GM19468 (cell line): Measurements from ENCODE around the gene CYYR1.
"Not testable (repeated sequence)": the region's sequence is repeated elsewhere in the genome, so short reads cannot be mapped to it uniquely, and the experiment has no call there.

Source experiments
- ATAC-seq: cut with Tn5 transposase; IDR thresholded peaks from one replicate; pipeline ENCODE4 v1.9.1; 2021; ENCODE audit warnings: mild to moderate bottlenecking, moderate library complexity, moderate number of reproducible peaks; ENCODE audit not compliant: unreplicated experiment; ENCODE audit errors: extremely low read depth

CYYR1 gene

DNA sequence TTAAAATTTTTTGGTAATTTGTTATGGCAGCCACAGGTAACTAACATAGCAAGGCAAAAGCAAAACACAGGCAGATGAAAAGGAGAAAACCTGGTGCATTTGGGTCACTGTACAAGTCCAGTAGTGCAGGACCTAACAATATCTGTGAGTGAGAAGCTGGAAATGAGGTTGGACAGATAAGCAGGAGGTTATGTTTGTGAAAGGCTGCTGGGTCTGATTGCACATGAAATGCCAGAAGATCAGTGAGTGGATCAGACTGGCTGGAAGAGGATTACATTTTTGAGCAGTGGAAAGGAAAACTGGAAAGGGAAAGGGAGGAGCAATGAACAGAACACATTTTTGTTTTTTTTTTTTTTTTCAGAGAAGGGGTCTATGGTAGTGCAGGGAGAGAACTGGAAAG lies 73.6 kb downstream of the CYYR1 start:
- no peak for ATAC-seq

DNA sequence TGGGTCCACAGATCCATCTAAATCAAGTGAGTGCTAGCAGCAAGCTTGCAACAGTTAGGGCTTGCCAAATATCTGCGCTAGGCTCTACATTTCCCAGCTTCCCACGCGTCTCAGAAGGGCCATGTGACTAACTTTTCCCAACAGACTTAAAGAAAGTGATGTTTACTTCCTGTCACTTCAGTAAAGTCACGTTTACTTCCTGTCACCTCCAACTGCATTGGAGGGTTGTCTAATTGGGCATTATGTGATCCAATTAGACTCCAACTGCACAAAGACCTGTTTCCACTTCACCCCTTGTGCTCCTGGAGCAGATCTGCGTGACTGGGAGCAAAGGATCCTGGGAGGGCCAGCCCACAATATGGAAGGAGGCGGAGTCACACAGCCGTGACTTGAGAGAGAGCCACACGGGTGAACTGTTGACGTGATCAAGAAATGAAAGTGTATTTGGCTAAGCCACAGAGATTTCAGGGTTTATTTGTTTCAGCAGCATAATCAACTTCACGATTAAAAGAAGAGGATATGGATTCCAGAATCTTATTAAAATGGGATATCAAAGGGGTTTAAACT lies 77.7 kb downstream of the CYYR1 start:
- ATAC-seq: no peak

DNA sequence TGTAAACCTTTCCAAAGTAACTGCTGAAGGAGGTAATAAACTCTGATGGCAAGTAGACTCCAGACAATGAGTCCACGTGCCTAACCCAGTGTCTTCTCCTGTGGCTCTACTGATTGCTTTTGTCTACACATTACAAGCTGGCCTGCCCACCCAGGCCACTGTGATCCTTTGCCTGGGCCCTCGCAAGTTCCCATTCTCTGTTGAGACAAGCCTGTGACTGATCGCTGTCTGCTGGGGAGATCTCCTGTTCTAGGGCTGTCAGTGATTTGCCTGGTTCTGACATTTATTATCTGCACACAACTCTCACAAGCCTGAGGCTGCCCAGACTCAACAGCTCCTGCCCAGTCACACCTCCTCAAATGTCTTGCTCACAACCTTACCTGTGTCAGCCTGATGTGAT lies 81.4 kb downstream of the CYYR1 start:
- no peak for ATAC-seq

DNA sequence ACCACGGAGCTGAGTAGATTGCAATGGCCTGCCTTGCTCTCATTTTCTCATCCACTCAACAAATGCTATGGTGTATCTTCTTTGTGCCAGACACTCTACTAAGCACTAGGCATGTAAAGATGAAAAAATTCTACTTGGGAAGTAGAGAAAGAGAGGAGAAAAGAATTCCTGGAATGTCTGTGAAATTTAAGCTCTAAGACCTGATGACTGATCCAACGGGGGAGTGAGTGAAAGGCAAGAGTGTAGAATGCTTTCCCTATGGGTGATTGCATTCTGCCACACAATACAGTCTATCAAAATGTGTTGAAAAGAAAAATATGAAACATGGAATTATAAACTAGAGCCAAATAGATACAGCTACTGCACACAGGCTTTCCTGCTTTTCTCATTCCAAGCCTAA lies 82.3 kb downstream of the CYYR1 start:
- ATAC-seq: no peak

DNA sequence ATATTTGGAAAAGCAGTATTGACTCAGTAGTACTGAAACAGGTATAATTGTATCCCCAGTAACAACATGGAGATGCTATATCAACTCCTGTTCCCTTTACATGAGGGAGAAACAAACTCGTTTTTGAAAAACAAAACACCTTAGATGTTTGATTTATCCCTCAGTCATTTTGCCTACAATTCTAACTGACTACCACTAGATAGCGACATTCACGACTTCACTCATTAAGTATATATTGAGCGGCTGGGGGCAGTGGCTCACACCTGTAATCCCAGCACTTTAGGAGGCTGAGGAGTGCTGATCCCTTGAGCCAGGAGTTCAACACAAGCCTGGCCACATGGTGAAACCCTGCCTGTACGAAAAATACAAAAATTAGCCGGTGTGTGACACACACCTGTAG lies 83.3 kb downstream of the CYYR1 start:
- ATAC-seq: no peak

DNA sequence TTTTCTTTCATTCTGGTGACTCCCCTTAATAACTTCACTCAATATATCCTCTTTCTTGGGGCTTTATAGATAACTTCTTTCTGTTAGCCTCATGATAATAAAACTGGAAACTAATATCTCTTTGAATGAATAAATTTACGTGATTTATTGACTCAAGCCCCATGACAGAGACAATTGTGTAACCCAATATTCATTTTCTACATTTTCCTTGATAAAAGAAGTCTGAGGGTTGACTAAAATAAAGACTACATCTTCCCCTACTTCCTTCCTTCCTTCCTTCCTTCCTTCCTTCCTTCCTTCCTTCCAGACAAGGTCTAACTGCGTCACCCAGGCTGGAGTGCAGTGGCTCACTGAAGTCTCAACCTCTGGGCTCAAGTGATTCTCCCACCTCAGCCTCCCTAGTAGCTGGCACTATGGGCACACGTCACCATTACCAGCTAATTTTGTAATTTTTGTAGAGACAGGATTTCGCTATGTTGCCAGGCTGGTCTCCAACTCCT lies 85.1 kb downstream of the CYYR1 start:
- ATAC-seq: no peak

DNA sequence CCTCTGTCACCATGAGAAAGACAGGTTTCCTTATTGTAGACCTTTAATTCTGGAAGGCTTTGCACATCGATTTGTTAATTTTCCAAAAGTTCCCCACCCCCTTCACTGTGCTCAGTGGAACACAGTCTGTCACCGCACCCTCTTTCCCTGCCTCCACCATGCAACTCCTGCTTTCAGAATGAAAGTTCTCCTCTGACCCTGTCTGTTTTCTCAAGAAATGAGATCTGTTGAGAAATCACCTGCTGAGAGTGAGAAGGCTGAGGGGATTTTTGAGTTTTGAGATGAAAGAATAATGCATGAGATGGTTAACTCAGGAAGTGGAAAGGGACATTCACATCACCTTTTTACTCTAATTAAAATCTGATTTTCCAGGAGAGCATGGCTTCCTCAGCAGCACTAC lies 99.6 kb downstream of the CYYR1 start:
- ATAC-seq: no peak

DNA sequence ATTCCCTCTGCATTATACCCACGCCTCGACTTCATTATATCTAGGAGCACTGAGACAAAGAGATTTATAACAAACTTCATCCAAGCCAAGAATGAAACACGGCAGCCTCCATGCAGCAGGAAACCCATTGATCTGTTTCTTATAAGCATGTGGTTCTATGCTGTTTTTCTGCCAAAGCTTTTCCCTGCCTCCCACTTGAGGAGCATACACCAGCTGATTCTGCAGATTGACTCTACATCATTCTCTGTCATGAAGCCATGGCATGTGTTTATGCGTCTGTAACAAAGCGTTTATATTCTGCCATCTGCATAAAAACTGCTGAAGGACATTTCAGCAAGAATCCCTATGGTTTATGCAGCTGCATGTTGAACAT lies 102.0 kb downstream of the CYYR1 start:
- ATAC-seq: no peak

DNA sequence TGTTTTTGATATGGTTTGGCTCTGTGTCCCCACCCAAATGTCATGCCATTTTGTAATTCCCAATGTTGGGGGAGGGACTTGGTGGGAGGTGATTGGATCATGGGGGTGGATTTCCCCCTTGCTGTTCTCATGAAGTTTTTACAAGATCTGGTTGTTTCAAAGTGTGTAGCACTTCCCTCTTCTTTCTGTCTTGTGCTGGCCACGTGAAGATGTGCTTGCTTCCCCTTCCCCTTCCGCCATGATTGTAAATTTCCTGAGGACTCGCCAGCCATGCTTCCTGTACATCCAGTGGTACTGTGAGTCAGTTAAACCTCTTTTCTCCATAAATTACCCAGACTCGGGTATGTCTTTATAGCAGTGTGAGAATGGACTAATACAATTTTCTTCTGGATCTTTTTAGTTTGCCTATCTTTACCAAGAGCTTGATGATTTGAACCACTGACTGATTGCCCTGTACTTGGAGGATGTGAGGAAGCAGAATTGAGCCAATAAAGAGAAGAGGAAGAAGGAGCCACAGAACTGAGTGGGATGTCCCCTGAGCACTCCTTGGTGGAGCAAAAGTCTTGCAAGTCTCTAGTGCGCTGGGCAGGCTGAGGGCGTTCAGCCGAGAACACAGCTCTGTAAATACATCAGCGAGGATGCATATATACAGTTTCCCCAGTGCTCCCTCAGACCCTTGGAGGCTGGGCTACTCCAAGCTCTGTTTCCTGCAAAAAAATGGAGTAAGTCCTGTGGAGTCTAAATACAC lies 102.6 kb downstream of the CYYR1 start:
- ATAC-seq: no peak

DNA sequence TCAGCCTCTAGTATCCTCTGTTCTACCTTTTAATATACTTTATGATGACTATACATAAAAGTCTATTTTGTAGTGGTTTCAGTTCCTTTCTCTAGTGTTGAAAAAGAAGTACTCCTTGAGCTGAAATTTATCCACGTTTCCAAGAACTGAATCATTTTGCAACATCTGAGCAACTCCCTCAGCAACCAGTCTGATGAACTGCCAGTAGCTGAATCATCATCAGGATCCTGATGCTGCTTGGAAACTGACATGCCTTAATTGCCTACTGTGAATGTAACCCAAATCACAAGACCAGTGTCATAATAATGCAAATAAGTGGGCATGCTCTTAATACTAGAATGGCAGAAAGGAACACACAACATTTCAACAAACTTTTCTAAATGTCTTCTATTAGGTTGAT lies 103.3 kb downstream of the CYYR1 start:
- no peak for ATAC-seq

DNA sequence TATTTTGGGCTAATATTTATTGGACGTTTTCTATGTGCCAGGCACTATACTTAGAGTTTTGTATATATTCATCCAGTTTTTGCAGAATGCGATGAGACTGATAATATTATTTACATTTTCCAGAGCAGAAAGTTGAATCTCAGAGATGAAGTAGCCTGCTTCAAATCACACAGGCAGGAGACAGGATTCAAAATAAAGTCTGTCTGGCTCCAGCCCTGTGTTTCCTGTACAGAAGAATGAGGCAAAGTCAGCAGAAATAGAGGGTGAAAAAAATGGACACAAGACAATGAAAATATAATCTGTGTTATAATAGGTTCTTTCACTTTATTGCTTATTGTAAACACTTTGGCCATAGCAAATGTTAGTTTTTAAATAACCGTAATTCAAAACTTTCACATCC lies 107.2 kb downstream of the CYYR1 start:
- ATAC-seq: no peak

DNA sequence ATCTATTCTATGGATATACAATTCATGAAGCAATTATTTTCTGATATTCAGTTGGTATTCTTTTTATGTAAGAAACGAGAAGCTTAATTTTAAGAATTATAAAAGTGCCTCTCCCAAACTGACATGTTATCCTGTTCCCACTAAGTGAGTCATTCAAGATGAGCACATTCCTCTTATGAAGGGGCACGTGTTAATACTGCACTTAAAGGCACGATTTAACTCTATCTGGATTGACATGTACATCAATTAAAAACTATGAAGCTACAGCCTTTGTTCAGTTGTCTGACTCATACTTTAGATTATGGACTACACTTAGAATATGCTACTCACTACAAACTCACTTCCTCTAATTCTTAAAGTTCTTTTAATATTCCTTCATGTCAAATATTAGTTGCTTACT lies 111.6 kb downstream of the CYYR1 start:
- ATAC-seq: no peak

DNA sequence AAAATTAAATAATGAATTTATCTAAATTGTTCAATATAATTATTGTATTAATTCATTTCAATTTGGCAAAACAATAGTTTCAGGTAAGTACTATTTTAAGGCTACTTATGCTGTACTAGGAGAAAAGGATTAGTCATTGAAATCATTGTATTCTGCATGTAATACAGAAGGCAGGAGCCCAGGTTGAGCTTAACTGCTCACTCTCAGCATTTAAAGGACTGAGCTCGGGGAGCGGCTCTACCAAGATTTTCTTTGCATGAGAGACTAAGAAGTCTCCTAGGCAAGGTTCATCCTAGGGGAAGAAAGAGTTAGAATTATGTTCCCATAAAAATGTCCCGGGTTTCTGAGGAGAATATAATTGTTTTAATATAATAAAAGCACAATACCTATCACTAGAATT lies 112.5 kb downstream of the CYYR1 start:
- no peak for ATAC-seq

DNA sequence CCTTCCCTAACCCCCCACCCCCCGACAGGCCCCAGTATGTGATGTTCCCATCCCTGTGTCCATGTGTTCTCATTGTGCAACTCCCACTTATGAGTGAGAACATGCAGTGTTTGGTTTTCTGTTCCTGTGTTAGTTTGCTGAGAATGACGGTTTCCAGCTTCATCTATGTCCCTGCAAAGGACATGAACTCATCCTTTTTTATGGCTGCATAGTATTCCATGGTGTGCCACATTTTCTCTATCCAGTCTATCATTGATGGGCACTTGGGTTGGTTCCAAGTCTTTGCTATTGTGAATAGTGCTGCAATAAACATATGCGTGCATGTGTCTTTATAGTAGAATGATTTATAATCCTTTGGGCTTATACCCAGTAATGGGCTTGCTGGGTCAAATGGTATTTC lies 114.2 kb downstream of the CYYR1 start:
- not testable (repeated sequence) for ATAC-seq

DNA sequence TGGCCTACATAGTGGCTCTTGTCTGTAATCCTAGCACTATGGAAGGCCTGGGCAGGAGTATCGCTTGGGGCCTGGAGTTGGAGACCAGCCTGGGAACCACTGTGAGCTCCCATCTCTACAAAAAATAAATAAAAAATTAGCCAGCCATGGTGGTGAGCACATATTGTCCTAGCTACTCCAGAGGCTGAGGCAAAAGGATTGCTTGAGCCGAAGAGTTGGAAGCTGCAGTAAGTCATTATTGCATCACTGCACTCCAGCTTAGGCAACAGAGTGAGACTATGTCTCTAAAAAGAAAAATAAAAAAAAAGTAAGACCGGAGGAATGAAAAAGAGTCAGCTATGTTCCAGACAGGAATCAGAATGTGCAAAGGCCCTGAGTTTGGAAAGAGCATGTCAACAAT lies 115.3 kb downstream of the CYYR1 start:
- no peak for ATAC-seq

DNA sequence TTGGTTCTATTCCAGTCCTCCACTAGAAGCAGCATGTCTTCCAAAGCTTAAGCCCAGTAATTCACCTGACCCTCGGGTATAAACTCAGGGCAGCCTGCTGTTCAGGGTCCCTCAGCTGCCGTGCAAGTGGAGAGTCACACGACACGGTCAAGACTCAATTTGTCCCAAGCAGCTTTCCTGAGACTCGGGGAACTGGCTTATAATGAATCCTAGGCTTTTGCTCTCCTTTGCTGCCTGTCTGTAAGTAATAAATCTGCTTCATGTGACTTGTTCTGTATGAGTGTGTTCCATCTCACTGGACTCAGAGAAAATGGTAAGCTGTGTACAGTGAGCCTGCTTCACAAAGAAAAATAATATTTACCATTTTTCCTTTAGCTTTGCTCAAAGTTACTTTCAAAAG lies 119.8 kb downstream of the CYYR1 start:
- no peak for ATAC-seq

DNA sequence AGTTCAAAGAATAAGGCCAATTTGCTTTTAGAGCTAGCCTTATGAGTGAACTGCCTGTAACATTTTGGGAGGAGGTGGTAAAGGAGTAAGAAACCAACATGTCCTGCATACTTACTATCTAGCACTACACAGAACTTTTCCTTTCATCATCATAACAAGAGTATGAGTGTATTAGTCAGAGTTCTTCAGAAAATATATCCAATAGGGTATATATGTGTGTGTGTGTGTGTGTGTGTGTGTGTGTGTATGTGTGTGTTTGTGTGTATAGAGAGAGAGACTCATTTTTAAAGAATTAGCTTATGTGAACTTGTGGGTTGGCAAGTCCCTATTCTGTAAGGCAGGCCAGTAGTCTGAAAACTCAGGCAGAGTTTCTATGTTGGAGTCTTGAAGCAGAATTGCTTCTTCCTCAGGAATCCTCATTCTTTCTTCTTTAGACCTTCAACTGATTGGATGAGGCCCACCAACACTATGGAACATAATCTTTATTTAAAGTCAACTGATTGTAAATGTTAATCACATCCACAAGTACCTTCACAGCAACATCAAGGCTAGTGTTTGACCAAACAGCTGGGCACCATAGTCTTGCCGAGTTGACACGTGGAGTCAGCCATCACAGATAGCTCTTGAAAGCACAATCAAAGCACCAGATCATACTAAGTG lies 121.9 kb downstream of the CYYR1 start:
- ATAC-seq: no peak

DNA sequence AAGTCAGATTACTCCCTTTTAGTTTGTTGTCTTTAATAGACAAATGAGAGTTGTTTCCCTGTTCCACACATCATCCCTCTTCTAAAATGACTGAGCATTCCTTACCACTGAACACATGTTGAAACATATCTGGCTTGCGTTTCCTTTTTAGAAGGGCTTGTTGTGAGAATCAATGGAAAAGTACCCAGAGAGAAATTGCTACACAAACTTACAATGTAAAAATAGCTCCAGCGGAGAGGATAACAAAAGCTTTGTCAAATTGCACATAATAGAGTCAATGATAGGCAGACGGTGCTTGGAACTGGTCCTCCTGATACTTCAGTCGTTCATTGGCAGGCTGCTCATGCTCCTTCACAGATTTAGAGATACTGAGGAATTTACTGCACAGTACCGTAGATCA lies 123.9 kb downstream of the CYYR1 start:
- no peak for ATAC-seq

DNA sequence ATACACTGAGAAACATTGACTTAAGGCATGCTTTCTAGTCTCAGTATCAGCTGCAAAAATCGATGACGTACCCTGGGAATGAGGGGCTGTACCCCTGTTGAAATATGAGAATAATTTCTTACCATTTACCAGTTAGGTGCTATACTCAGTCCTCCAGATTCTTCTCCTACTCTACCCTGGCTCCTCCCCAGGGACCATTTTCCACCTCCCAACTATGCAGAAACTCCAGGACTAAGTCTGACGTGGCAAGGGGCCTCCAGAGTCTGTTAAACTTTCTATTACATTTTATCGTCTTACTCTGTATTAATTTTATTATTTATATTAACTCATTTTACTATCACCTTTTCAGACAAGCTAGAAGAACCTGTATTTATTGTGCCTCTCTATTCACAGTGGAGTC lies 124.3 kb downstream of the CYYR1 start:
- ATAC-seq: no peak

DNA sequence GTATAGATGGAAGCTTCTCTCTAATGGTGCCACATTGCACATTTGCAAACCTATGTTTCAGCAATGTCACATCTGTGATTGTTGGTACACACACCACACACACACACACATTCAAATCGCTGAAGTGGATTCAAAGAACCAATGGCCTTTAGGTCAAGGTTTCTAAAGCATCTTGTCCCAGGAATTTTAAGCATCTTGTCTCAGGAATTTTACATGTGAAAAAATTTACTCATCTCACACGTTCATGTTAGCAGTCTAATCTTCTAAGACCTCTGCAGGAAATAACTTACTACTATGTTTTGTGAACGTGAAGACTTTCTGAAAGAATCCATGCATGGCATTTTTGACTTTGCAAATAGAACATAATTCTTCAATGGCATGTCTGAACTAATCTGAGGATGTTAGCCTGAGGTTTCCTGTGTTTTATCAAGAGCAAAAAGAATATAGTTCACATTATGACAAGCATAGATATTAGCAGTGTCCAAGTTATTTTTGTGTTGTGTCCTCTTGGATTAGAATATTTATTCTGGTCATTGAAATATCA lies 125.1 kb downstream of the CYYR1 start:
- no peak for ATAC-seq

DNA sequence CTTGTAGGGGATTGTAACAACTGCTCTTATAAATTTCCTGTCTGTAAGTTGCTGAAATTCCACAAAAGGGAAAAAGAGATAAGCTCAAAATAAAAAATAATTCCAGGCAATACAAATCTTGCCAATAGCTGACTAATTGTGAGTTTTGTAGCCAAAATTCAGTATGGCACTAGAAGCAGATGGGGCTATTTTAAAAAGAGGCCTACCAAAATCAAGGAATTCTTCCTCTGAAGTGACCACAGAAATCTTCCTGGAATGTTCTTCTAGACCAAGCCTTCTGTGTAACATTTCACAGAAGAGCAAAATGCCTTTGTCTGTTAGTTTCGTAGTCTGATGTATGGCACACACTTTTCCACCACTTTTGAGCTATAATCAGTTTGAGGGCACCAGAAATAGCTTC lies 127.6 kb downstream of the CYYR1 start:
- ATAC-seq: no peak
